Activated CD8-positive, alpha-beta memory T cell treated with anti-CD3 and anti-CD28 coated beads, Interleukin-2, amount 50 U/mL, for 1 hour (primary cell): Measurements from ENCODE around the gene CYP2W1.
"Not testable (repeated sequence)": the region's sequence is repeated elsewhere in the genome, so short reads cannot be mapped to it uniquely, and the experiment has no call there.

ENCODE experiments used
- DNase-seq: peaks from one replicate; pipeline ENCODE4 v3.0.0-alpha.2; 2020; ENCODE audit errors: extremely low read depth

Gene CYP2W1, protein sequence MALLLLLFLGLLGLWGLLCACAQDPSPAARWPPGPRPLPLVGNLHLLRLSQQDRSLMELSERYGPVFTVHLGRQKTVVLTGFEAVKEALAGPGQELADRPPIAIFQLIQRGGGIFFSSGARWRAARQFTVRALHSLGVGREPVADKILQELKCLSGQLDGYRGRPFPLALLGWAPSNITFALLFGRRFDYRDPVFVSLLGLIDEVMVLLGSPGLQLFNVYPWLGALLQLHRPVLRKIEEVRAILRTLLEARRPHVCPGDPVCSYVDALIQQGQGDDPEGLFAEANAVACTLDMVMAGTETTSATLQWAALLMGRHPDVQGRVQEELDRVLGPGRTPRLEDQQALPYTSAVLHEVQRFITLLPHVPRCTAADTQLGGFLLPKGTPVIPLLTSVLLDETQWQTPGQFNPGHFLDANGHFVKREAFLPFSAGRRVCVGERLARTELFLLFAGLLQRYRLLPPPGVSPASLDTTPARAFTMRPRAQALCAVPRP

DNA sequence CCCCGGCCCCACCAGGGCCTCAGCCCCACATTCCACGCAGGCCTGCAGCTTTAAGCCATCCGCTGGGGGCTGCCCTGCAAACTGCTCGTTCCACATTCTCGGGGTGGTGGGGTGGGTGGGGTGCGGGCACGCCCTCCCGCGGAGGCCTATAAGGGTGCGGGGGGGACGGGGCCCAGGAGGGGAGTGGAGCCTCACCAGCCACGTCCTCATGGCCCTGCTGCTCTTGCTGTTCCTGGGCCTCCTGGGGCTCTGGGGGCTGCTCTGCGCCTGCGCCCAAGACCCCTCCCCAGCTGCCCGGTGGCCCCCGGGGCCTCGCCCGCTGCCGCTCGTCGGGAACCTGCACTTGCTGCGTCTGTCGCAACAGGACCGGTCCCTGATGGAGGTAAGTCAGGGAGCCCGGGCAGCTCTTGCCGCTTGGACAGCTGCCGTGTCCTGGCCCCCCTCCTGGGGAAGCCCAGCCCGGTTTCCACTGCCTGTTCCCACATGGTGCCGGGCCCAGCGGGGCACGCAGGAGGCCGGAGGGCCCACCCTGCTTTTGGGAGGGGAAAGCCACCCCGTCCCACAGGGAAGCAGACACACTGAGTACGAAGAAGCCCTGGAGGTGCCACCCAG lies at the start of gene CYP2W1:
Gene CYP2W1, plus strand, starts transcription at position 178 of the 612 bp plus-strand sequence. Its CDS starts 31 bp downstream, at position 209.
- DNase-seq: no peak

DNA sequence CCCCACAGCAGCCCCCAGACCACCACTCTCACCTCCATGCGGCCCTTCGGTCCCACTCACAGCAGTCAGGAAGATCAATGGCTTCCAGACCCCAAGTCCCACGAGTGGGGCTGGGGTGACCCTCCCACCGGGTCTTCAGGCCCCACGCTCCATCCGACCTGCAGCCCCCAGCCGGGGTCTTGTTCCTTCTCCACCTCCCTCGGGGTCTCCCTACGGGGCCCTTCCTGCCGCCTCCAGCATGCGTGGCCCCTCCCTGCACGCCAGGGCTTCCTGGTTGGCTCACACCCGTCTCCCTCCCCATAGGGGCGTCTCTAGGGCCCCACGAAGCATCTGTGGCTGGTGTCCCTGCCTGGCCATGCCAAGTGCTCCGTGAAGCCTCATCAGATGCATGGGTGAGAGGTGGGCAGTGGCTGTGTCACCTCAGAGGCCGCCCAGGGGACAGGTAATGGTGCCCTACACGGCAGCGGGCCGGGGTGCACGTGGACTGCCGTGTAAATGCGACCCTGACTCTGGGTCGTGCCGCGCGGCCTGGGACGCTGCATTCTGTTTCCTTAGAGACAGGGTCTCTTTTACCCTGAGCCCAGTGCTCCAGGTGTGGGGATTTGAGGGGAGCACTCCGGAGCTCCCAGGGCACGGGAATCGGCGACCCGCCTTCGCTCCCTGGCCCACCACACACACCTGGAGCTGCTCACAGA lies 48.4 kb upstream of the CYP2W1 start:
- DNase-seq: no peak

DNA sequence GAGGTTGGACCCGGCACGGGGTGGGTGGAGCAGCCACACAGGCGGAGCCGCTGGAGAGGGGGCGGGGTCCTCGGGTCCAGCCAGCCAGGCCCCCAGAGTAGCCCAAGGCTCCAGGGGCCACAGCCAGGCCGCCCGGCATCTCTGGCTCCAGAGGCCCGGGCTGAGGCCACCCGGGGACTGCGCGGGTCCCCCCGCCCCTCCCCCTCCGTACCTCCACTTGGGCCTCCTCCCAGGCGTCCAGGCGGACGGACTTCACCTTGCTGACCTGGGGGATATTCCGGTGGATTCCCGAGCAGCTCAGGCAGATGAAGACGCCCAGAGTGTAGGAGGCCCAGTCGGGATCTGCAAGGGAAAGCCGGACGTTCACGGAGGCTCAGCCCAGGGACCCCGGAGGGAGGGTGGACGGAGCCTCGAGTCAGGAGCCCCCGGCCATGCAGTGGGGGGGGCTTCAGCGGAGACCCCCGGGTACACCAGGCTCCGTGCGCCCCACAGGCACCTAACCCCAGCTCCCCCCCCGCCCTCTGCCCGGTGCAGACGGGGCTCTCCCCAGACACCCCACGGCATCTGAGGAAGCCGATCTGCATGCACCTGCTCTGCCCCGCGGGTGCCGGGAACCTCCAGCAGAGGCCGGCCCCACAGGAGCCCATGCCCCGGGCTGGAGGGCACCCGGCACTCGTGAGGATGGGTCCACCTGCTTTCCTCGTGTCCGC lies 47.7 kb upstream of the CYP2W1 start:
- no peak for DNase-seq

DNA sequence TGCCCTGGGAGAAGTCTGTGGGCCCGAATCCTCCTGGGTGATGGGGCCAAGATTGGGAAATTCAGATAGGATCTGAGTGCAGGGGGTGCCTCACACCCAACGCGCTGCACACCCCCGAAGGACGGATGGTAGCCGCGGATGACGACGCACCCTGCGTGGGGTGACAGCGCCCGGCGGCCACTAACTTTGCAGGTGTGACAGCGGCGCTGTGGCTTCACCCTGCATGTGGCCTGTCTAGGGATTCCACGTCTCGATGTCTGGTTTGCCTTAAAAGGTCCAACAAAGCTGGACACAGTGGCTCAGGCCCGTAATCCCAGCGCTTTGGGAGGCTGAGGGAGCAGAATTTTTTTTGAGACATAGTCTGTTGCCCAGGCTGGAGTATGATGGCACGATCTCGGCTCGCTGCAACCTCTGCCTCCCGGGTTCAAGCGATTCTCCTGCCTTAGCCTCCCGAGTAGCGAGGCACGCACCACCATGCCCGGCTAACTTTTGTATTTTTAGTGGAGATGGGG lies 47.1 kb upstream of the CYP2W1 start:
- no peak for DNase-seq

DNA sequence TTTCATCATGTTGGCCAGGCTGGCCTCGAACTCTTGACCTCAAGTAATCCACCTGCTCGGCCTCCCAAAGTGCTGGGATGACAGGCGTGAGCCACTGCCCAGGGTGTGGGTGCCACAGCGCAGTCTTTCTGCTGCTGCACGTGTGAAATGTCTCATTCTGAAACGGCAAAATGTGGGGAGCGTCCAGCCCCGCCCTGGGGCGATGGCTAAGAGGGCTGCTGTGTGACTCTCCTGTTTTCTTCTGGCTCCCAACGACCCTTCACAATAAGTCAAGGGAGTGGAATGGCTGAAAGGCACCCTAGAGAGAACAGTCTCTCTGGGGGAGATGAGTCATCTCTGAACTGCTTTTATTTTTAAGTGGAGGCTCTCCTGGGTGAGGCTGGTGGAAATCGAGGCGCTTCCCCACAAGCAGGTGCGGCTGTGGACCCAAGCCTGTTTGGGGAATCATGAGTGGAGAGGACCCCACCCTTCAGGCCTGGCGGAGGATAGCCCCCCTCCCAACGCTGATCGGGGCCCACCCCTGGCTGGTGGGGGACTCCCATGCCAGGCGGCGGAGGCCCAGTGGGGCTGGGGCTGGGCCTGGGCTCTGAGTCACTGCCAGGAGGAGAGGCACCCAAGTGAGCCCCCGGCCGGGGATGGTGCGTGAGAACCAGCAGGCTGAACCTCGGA lies 46.5 kb upstream of the CYP2W1 start:
- no peak for DNase-seq

DNA sequence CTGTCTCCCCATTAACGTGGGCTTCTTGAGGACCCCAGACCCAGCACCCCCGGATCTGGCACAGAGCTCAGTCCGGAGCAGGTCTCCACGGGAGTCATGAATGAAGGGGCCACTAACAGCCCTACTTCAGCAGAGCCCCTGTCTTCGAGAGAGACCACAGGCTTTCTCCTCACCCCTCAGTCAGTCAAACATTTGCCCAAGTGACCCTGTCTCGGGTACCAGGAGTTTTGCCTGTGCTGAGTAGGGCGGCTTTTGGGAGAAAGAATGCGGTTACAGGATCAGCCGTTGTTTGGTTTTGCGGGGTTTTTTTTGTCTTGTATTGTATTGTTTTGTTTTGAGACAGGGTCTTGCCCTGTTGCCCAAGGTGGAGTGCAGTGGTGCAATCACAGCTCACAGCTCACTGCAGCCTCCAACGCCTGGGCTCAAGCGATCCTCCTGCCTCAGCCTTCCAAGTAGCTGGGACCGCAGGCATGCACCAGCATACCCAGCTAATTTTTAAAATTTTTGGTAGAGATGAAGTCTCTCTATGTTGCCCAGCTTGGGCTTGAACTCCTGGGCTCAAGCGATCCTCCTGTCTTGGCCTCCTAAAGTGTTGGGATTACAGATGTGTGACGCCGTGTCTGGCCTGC lies 45.0 kb upstream of the CYP2W1 start:
- no peak for DNase-seq

DNA sequence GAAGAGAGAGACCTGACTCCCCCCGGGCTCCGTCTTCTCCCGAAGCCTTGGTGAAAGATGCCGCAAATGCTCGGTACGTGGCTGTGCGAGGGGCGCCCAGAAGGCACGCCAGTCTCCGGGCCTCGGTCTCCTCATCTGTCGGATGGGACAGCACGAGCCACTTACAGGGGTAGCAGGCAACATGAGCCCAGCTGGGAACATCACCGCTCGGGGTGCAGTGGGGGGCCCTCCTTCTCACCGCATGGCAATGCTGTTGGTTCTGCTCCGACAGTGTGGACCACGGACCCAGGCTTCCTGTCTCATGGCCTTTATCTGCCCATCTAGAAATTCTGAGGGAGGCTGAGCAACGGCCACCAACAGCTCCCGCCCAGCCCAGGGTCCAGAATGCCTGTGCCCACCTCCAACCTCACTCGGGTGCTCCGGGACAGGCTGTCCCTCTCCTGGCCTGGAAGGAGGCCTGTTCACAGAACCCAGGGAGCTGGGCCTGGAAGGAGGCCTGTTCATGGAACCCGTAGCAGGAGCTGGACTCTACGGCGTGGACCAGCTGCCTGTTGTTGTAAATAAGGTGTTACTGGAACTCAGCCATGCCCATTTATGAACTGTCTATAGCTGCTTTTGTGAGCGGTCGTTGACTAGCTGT lies 44.3 kb upstream of the CYP2W1 start:
- no peak for DNase-seq

DNA sequence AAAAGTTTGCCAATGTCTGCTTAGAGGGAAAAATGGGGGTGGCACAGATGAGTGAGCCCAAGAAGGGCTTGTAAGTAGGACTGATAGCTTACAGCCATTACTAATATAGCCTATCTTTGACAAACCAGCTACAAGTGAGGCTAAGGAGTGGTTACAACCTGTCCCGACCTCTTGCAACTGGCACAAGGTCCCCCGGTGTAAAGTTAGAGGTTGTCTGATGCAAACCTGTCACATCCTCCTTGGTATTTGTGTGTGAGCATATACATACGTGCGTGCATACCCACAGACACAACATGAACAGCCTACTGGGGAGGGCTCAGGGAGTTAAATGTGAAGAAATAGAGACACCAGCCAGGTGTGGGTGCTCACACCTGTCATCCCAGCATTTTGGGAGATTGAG lies 43.1 kb upstream of the CYP2W1 start:
- DNase-seq: no peak

DNA sequence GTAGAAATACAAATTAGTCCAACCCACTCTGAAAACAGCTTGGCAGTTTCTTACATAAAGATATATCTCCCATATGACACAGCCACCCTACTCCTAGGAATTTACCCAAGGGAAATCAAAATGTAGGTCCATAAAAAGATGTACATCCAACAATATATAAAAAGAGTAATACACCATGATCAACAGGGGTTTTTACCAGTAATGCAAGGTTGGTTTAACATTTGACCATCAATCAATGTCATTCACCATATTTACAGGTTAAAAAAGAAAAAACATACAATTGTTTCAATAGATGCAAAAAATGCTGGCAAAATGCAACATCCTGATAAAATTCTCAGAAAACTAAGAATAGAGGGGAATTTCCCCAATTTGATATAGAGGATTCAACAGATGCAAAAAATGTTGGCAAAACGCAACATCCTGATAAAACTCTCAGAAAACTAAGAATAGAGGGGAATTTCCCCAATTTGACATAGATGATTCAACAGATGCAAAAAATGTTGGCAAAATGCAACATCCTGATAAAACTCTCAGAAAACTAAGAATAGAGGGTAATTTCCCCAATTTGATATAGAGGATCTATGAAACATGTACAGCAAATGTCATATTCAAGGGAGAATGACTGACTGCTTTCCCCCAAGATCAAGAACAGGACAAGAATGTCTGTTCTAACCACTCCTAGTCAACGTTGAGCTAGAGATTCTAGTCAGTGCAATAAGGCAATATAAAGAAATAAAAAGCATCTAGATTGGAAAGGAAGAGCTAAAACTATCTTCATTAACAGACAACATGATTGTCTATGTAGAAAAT lies 42.2 kb upstream of the CYP2W1 start:
- no peak for DNase-seq

DNA sequence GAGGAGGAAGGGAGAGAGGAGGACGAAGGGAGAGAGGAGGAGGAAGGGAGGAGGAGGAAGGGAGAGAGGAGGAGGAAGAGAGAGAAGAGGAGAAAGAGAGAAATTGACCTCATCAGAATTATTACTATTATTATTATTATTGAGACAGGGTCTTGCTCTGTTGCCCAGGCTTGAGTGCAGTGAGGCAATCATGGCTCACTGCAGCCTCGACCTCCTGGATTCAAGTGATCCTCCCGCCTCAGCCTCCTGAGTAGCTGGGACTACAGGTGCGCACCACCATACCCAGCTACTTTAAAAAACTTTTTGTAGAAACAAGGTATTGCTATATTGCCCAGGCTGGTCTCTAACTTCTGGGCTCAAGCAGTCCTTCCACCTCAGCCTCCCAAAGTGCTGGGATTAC lies 39.2 kb upstream of the CYP2W1 start:
- not testable (repeated sequence) for DNase-seq

DNA sequence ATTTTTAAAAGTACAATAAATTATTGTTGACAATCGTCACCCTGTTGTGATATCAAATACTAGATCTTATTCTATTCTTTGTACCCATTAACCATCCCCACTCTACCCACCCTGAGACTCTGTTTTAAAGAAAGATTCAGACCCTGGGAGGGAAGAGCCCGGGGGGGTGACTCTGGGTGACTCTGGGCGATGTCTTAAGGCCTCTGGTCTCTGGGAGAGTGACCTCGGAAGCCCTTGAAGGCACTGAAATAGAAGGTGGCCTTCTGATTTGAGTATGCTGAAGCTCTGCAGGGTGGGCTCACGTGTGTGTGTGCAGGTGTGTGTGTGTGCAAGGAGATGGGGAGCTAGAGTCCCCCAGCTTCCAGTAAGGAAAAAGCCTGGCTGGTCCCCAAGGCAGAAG lies 38.2 kb upstream of the CYP2W1 start:
- no peak for DNase-seq

DNA sequence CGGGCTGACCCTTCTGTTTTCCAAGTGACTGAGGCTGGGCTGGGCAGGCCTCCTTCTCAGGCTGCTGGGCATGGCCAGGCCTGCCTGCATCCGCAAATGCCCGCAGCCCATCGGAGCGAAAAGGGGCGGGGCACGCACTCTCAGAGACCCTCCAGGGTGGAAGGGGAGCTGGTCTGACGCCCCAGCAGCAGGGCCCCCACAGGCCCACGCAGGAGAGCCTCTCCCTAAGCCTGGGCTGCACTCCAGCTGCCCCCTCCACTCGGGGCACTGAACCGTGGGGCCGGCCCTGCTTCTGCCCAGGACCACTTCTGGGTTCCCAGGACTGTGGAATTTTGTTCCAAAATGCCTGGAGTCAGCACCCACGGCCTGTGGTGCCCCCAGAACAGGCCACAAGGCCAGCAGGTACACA lies 37.8 kb upstream of the CYP2W1 start:
- no peak for DNase-seq

DNA sequence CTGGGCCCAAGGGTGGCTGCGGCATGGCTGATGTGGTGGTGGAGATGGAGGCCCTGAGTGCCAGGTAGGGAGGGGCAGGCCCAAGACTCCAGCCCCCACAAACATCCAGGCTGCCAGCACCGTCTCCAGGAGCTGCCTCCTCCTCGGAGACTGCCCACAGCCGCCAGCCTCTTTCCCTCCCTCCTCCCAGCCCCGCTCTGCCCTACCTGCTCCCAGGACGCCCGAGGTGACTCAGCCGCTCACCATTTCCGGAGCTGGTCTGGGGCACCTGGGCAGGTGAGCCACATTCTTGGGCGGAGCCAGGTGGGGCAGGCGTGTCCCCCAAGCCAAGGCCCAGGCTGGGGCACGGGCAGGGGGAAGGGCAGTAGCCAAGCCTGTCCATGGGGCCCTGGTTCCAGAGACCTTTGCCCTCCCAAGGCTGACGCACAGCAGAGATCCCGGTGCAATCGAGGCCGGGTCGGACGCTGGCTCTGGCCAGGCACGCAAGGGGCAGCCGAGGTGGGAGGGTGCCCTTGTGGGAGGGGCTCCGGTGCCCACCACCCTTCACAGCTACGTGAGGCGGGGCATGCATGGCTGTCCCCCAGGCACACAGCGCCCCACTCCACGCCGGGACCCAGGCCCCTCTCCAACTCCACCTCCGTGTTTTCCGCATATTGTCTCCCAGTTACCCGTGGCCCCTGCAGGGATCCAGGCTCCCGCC lies 37.3 kb upstream of the CYP2W1 start:
- no peak for DNase-seq

DNA sequence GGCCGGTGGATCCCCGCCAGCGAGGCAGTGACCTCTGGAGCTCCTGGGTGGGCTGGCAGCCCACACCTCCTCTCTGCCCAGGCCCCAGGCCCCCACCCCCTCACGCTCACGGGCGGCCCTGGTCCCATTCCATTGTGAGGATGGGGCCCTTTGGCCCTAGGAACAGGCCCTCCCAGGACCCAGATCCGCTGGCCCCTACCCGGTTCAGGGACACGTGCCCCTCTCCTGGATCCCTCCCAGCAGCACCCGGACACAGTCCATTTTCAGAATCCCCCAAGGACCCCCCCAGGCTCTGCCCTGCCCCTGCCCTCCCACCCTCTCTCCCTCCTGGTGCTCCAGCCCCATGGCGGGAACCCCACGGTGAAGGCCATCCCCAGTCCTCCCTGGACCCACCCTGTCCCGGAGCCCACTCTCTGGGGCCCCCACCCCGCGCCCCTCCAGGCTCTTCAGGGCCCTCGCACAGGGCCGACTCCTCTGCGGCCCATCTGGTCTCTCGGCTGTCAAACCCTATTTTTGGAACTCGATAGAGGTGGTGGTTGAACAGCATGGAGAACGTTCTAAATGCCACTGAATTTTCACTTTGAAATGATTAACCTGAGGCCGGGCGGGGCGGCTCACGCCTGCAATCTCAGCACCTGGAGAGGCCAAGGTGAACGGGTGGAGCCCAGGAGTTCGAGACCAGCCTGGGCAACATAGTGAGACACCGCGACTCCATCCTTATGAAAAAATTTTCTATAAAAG lies 36.6 kb upstream of the CYP2W1 start:
- DNase-seq: no peak

DNA sequence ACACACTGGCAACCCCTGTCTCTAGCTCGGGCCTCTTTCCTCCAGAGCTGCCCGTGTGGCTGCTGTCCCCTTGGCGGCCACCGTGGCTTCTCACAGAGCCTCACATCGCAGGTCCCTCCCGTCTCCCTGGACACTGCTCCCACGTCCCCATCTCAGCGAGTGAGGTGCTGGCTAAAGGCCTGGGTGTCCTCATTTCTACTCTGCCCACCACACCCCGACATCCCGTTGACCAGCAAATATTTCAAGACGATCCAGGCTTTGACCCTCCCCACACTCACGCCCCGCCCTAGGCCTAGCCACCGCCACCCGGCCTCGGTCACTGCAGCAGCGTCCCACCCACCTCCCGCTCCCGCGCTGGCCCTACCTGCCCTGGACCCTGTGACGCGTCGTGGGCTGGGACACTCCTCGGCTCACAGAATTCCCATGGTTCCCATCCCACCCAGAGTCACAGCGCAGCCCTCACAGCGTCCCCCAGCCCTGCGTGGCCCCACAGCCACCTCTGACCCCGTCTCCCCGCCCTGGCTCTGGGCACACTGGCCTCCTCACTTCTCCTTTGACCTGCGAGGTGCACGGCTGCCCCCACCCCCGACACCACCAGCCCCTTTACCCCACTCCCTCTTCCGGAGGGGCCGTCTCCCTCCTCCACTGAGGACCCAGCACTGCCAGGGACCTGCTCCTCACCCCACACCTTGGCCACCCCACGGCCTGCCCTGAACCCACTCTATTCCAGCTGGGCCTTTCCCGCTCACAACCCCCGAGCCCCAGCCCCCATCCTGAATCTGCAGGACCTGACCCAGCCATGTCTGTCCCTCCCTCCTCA lies 35.4 kb upstream of the CYP2W1 start:
- no peak for DNase-seq

DNA sequence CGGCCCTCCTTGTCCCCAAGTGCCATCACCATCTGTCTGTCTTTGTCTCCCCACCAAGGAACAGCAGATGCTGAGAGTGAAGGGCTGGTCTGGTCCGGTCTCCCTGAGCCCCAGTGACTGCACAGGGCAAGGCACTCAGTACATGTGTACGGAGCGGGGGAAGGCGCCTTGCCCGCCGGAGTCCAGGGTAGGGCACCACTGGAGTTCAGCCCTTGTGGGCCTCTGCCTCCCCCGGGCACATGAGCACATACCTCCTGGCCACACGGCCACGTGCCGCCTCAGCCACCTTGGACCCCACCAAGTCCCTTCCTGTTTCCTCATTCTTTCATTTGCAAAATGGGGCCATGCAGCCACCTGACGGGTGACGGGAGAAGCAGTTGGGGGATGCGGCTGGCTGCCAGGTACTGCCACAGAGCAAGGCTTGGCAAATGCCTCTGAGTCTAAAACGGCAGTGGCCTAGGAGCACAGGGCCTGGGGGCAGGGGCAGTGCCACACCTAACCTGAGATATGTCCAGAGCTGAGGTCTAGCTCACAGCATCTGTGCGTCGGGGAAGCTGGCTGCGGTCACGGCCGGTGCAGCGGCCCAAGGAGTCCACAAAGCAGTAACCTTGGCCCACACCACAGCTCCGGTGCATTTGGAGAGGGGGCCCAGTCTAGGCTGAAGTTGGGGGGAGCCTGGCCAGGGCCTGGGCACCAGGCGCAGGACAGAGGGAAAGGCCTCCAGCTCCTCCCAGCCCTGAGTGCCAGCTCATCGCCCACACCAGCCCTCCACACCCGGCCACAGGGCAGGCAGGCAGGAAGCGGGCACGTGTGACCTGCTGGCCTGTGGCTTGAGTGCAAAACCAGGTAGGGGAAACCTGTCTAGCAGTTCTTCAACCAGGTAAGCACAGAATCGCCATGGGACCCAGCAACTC lies 33.7 kb upstream of the CYP2W1 start:
- DNase-seq: no peak
